Testis (tissue), 3 donors: ENCODE results near the gene TMPRSS11E. TPM values are rescaled to one million over a fixed set of nuclear protein-coding genes. Genes with fewer than 3 reads are reported as not detected.
"Not testable (repeated sequence)": the region's sequence is repeated elsewhere in the genome, so short reads cannot be mapped to it uniquely, and the experiment has no call there.

Source experiments
- DNase-seq: peaks from one replicate; pipeline ENCODE4 v3.0.0-alpha.2; 2019
- H3K27ac ChIP-seq, 2 donors: fragments of 200-600 bp; sonication (generic); one replicate each; pipeline ENCODE4 v1.5.1; 2019
- H3K27me3 ChIP-seq: fragments of 200-600 bp; sonication (generic); one replicate; pipeline ENCODE4 v1.5.1; 2019
- H3K36me3 ChIP-seq: fragments of 200-600 bp; sonication (generic); one replicate; pipeline ENCODE4 v1.5.1; 2017; ENCODE audit warnings: low read depth; ENCODE audit errors: missing control alignments
- H3K4me1 ChIP-seq: fragments of 200-600 bp; sonication (generic); one replicate; pipeline ENCODE4 v1.5.1; 2019
- H3K4me3 ChIP-seq, 2 donors: fragments of 200-600 bp; sonication (generic); one replicate each; pipeline ENCODE4 v1.5.1; 2017 to 2019
- H3K9me3 ChIP-seq: fragments of 200-600 bp; sonication (generic); one replicate; pipeline ENCODE4 v1.5.1; 2017
- POLR2A ChIP-seq: fragments of 450-650 bp; IDR thresholded peaks from one replicate; pipeline ENCODE4 v1.6.1; 2017; ENCODE audit warnings: antibody characterized with exemption, mild to moderate bottlenecking, moderate library complexity
- WGBS, 2 donors: methylation state at CpG; one replicate each; pipeline ENCODE4 v1.1.5; 2018; 5-methylcytosine and 5-hydroxymethylcytosine counted together
- intact Hi-C: fragments of 100-400 bp; cut with DNase I; formaldehyde crosslinking; loops from one replicate; pipeline ENCODE4 v1.15.1; 2023; ENCODE audit warnings: low total_unique reads
- polyA plus RNA-seq: library from polyadenylated mRNA; stranded (reverse); fragments of 350-450 nt; fragmentation: Illumina TruSeq; extraction: RNeasy Lipid Tissue Mini Kit (QIAGEN cat#74804); gene quantifications from one replicate; pipeline ENCODE4 v1.2.3, GENCODE V29; 2014; ENCODE audit warnings: low read depth, low replicate concordance; ENCODE audit not compliant: insufficient read depth
- total RNA-seq, 2 donors: library from RNA; depleted of rRNA; stranded (reverse); fragments of >200 nt; gene quantifications; one replicate each; pipeline ENCODE4 v1.2.3, GENCODE V29; 2016
- TF ChIP-seq, protein P1 (sequence below), 3 experiments: fragments of 450-650 bp in 2 of 3; fragments of 200-600 bp in 1 of 3; sonication (generic) in 1 of 3; IDR thresholded peaks; one replicate each; pipeline ENCODE4 v1.5.1; 2016 to 2019; ENCODE audit warnings: antibody characterized with exemption in 3 of 3, mild to moderate bottlenecking in 2 of 3, moderate library complexity in 1 of 3

TMPRSS11E gene
- total and polyA plus RNA-seq, 3 donors from 2014 or later, result 0.62 to 1.4 (median 0.71) TPM

DNA sequence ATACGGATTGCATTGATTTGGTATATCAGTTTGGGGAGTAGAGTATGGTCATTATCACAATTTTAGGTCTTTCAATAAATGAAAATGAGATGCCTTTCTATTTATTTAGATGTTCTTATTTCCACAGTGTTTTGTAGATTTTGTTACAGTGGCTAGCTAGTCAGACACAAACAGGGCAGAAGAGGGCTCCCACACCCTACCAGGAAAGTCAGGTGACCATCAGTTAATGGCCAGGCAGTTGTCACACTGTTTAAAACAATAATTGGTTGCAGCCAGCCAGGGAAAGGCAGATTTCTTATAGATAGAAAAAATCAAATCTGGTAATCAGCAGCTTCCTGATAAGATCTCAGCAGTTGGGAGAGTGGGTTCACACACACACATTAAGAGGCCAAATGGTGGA lies 71.6 kb downstream of the TMPRSS11E start:
- DNase-seq, result no peak
- no peaks in the 10 kb centered on the region for H3K4me1 ChIP-seq
- H3K4me3 ChIP-seq, result no peak overlapping the region
- WGBS, 2 donors, result 58 to 92% methylated on average over 1 of the region's 1 CpG
- no peaks in the 10 kb centered on the region for H3K9me3 ChIP-seq
- TF ChIP-seq POLR2A, result no peak
- TF ChIP-seq, protein P1, sequence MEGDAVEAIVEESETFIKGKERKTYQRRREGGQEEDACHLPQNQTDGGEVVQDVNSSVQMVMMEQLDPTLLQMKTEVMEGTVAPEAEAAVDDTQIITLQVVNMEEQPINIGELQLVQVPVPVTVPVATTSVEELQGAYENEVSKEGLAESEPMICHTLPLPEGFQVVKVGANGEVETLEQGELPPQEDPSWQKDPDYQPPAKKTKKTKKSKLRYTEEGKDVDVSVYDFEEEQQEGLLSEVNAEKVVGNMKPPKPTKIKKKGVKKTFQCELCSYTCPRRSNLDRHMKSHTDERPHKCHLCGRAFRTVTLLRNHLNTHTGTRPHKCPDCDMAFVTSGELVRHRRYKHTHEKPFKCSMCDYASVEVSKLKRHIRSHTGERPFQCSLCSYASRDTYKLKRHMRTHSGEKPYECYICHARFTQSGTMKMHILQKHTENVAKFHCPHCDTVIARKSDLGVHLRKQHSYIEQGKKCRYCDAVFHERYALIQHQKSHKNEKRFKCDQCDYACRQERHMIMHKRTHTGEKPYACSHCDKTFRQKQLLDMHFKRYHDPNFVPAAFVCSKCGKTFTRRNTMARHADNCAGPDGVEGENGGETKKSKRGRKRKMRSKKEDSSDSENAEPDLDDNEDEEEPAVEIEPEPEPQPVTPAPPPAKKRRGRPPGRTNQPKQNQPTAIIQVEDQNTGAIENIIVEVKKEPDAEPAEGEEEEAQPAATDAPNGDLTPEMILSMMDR (IDR thresholded peaks at IDR 0.05), result no peak
- intact Hi-C loops, result no loop called here
- H3K27me3 ChIP-seq, result no peaks in the 10 kb centered on the region
- H3K27ac ChIP-seq, result no peak overlapping the region
- no peaks in the 10 kb centered on the region for H3K36me3 ChIP-seq

DNA sequence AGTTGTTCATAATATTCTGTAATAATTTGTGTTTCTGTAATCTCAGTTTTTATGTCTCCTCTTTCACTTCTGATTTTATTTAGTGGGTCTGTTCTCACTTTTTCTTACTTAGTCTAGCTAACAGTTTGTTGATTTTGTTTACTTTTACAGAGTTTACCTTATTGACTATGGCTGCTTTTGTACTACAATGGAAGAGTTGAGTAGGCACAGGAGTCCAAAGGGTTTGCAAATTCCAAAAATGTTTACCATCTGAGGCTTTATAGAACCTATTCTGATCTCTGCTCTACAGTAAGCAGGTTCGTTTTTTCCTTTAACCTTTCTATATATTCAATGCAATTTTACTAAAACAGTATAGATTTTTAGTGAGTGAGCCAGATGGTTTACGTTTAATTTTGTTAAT lies 73.7 kb downstream of the TMPRSS11E start:
- no peaks in the 10 kb centered on the region for H3K9me3 ChIP-seq
- intact Hi-C loops, result no loop called here
- H3K36me3 ChIP-seq, result no peaks in the 10 kb centered on the region
- no peak for DNase-seq
- H3K4me3 ChIP-seq, result no peak overlapping the region
- WGBS, 2 donors, result 72 to 76% methylated on average over 2 of the region's 2 CpGs
- no peaks in the 10 kb centered on the region for H3K4me1 ChIP-seq
- TF ChIP-seq, protein P1 (IDR thresholded peaks at IDR 0.05), result no peak
- TF ChIP-seq POLR2A, result no peak
- H3K27me3 ChIP-seq, result no peaks in the 10 kb centered on the region
- H3K27ac ChIP-seq, result no peak overlapping the region

DNA sequence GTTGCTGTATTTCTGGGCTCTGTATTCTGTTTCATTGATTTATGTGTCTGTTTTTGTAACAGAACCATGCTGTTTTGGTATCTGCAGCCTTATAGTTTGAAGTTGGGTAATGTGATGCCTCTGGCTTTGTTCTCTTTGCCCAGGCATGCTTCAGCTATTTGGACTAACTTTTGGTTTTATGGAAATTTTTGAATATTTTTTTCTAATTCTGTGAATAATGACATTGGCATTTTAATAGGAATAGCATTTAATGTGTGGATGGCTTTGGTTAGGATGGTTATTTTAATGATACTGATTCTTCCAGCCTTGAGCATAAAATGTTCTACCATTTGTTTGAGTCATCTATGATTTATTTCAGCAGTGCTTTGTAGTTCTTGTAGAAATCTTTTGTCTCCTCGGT lies 75.0 kb downstream of the TMPRSS11E start:
- H3K4me3 ChIP-seq, H3K27me3 ChIP-seq, H3K27ac ChIP-seq, intact Hi-C loops, H3K4me1 ChIP-seq, H3K36me3 ChIP-seq, DNase-seq, H3K9me3 ChIP-seq: not testable (repeated sequence)
- WGBS, 2 donors, result 36 to 48% methylated on average over 1 of the region's 1 CpG

DNA sequence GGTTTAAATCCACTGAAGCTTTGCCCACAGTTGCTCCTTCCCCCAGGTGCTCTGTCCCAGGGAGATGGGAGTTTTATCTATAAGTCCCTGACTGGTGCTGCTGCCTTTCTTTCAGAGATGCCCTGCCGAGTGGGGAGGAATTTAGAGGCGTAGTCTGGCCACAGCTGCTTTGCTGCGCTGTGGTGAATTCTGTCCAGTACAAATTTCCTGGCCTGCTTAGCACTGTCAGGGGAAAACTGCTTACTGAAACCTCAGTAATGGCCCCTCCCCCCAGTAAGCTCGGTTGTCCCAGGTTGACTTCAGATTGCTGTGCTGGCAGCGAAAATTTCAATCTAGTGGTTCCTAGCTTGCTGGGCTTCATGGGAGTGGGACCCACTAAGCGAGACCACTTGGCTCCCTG lies 88.7 kb downstream of the TMPRSS11E start:
- no peak overlapping the region for H3K27ac ChIP-seq
- intact Hi-C loops, result no loop called here
- 63 to 74% methylated on average over 3 to 6 of the region's 6 CpGs for WGBS, 2 donors

DNA sequence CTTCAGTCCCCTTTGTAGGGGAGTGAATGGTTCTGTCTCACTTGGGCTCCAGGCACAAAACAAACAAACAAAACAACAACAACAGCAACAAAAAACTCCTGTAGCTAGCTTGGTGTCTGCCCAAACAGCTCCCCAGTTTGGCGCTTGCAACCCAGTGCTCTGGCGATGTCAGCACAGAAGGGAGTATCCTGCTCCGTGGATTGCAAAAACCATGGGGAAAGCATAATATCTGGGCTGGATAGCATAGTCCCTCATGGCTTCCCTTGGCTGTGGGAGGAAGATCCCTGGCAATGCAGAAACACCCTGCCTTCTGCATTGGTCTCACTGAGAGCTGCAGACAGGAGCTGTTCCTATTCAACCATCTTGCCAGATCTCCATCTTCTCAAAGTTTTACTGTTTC lies 89.1 kb downstream of the TMPRSS11E start:
- intact Hi-C loops, result no loop called here
- no peaks in the 10 kb centered on the region for H3K4me1 ChIP-seq
- H3K36me3 ChIP-seq, result no peaks in the 10 kb centered on the region
- TF ChIP-seq, protein P1 (IDR thresholded peaks at IDR 0.05), result no peak
- TF ChIP-seq POLR2A, result no peak
- WGBS, 2 donors, result 73 to 77% methylated on average over 2 to 3 of the region's 3 CpGs
- no peaks in the 10 kb centered on the region for H3K9me3 ChIP-seq
- DNase-seq, result no peak
- H3K27ac ChIP-seq, result no peak overlapping the region
- no peaks in the 10 kb centered on the region for H3K27me3 ChIP-seq
- H3K4me3 ChIP-seq, result no peak overlapping the region

More for the DNA sequence above, 88.7 kb downstream of the TMPRSS11E start:
- no peak for DNase-seq
- H3K27me3 ChIP-seq, result no peaks in the 10 kb centered on the region
- no peaks in the 10 kb centered on the region for H3K4me1 ChIP-seq
- TF ChIP-seq, protein P1 (IDR thresholded peaks at IDR 0.05), result no peak
- no peak for TF ChIP-seq POLR2A
- no peaks in the 10 kb centered on the region for H3K9me3 ChIP-seq
- no peak overlapping the region for H3K4me3 ChIP-seq
- no peaks in the 10 kb centered on the region for H3K36me3 ChIP-seq

DNA sequence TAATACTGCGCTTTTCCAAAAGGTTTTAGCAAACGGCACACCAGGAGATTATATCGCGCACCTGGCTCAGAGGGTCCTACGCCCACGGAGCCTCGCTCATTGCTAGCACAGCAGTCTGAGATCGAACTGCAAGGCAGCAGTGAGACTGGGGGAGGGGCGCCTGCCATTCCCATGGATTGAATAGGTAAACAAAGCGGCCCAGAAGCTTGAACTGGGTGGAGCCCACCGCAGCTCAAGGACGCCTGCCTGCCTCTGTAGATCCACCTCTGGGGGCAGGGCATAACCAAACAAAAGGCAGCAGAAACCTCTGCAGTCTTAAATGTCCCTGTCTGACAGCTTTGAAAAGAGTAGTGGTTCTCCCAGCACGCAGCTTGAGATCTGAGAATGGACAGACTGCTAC lies 95.5 kb downstream of the TMPRSS11E start:
- intact Hi-C loops, H3K36me3 ChIP-seq, H3K4me3 ChIP-seq, DNase-seq, H3K27ac ChIP-seq, H3K27me3 ChIP-seq, H3K9me3 ChIP-seq, H3K4me1 ChIP-seq: not testable (repeated sequence)
- WGBS, 2 donors, result 79 to 90% methylated on average over 7 to 11 of the region's 13 CpGs

Other genes starting within 250 kb of the TMPRSS11E start
- gene TMPRSS11B, start 201.8 kb upstream of the TMPRSS11E start, total RNA-seq, result not detected
- 0.37 TPM for gene TMPRSS11B, start 201.8 kb upstream of the TMPRSS11E start, polyA plus RNA-seq
- gene YTHDC1, start 97.4 kb upstream of the TMPRSS11E start, total RNA-seq, result 10 to 100 TPM; 78.2 to 92.6 TPM
- 56.5 TPM for gene YTHDC1, start 97.4 kb upstream of the TMPRSS11E start, polyA plus RNA-seq
- gene UGT2B17, start 128.9 kb downstream of the TMPRSS11E start, total RNA-seq, result under 1 TPM in 1 of 2 donors, not detected in 1; 0.24 TPM
- gene UGT2B17, start 128.9 kb downstream of the TMPRSS11E start, polyA plus RNA-seq, result not detected
- gene UGT2B15, start 223.2 kb downstream of the TMPRSS11E start, total RNA-seq, result under 1 TPM in 1 of 2 donors, not detected in 1; 0.50 TPM
- 1.3 TPM for gene UGT2B15, start 223.2 kb downstream of the TMPRSS11E start, polyA plus RNA-seq